ENCODE results near the gene KDM6A.
"Not testable (repeated sequence)": the region's sequence is repeated elsewhere in the genome, so short reads cannot be mapped to it uniquely, and the experiment has no call there.

Gene KDM6A

DNA sequence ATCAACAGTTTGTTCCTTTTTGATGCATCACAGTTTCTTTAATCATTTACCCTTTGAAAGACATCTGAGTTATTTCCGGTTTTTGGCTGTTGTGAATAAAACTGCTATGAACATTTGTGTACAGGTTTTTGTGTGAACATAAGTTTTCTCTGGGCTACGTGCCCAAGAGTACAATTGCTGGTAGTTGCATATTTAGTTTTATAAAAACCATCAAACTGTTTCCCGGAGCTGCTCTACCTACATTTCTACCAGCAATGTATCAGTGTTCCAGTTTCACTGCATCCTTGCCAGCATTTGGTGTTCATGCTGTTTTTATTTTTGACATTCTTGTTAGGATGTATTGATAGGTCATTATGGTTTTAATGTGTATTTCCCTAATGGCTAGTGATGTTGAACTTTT lies 17.3 kb downstream of the KDM6A start:
- DNase-seq: no peak

DNA sequence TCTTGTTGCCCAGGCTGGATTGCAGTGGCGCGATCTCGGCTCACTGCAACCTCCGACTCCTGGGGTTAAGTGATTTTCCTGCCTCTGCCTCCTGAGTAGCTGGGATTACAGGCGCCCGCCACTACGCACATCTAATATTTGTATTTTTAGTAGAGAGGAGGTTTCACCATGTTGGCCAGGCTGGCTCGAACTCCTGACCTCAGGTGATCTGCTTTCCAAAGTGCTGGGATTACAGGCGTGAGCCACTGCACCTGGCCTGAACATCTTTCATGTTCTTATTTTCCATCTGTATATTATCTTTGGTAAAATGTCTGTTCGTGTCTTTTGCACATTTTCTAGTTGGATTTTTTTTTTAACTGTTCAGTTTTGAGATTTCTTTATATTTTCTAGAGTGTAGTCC lies 17.7 kb downstream of the KDM6A start:
- not testable (repeated sequence) for DNase-seq

DNA sequence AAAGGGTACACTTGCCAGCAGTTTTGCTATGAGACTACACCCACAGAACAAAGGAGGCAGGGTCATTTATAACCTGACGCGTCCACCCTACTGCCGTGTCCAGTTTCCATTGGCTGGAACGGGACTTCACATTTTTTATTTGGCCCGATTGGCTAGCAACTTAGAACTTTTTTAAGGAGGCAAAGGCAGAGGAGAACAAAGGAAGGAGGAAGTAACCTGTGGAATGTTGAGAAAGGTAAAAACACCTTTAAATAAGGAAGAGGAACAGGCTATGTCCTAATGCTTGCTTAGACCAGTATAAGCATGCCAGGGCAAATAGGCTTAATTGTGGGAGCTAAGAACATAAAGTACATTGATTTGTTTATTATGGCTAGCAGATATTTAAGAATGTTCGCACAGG lies 18.7 kb downstream of the KDM6A start:
- DNase-seq: no peak

DNA sequence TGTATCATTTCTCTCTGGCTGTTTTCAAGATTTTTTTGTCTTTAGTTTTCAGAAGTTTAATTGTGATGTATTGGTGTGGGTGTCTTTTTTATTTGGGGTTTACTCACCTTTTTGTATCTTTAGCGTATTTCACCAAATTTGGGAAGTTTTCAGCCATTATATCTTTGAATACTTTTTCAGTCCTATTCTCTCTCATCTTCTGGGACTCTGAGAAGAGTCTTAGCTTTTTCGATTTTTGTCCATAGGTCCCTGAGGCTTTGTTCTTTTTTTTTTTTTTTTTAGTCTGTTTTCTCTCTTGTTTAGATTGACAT lies 23.8 kb downstream of the KDM6A start:
- DNase-seq: no peak

DNA sequence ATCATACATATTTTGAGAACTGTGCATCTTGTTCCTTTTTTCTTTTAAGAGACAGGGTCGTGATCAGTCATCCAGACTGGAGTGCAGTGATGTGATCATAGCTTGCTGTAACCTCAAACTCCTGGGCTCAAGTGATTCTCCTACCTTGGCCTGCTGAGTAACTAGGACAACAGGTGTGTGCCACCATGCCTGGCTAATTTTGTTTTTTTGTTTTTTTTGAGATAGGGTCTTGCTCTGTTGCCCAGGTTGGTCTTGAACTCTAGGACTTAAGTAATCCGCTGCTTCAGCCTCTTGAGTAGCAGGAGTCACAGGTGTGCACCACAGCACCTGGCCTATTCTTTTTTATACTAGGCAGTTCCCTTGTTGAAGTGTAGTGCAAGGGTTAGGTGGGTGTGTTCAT lies 24.6 kb downstream of the KDM6A start:
- no peak for DNase-seq

DNA sequence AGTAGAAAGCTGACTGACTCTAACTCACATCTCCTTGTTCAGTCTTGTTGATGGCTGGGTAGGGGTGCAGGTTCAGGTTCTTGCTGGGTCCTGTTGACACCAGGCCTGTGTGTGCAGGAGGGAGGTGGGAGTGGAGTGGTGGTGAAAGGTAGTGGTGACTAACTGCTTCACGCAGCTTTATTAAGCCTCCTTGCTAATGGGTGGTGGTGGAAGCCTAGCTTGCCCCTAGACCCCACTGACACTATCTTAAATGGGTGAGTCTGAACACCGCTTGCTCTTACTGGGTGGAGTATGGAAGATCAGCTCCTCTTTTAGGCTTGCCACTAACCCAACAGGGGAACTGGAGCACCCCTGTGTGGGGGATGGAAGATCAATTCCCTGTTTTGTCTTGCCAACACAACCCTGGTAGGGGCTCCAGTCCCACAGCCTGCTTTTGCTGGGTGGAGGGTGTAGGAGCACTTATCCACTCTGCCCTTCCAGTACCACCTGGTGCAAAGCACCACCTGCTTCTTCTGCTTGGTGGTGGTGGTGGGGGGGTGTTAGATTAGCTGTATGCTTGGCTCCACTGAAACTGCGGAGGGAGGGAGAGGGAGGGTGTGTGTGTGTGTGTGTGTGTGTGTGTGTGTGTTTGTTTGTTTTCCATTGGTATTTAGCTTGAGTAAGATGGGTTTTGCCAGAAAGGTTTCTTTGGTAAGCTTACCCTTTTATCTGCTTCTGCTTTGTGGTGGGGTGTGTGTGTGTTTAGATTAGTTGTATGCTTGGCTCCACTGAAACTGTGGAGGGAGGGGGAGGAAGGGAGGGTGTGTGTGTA lies 25.6 kb downstream of the KDM6A start:
- no peak for DNase-seq

DNA sequence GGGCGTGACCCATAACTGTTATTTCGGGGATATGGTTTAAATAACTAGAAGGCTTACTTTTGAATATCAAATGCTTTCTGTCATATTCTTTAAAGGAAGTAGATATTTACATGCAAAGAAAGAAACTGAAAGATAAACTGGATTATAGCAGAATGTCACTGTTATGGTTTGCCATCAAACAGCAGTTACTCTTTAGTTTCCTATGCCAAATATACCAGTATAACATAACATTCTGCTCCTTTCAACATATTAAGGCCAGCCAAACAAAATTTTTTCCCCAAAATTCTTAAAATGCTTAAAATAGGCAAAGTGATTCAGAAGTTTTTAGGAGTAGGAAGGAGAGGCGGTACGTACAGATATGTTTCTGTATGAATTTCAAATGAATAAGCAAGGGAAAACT lies 27.0 kb downstream of the KDM6A start:
- no peak for DNase-seq

DNA sequence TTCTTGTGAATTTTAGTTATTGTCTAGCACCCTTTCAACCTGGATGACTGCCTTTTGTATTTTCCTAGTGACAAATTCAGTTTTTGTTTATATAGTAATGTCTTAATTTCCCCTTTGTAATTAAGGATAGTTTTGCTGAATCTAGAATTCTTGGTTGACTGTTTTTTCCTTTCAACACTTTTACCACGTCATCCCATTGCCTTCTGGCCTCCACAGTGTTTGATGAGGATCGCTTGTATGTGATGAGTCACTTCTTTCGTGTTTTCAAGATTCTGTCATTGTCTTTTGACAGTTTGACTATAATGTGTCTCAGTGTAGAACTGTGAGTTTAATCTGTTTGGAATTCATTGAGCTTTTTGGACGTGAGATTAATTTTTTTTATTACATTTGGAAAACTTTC lies 30.1 kb downstream of the KDM6A start:
- DNase-seq: no peak

DNA sequence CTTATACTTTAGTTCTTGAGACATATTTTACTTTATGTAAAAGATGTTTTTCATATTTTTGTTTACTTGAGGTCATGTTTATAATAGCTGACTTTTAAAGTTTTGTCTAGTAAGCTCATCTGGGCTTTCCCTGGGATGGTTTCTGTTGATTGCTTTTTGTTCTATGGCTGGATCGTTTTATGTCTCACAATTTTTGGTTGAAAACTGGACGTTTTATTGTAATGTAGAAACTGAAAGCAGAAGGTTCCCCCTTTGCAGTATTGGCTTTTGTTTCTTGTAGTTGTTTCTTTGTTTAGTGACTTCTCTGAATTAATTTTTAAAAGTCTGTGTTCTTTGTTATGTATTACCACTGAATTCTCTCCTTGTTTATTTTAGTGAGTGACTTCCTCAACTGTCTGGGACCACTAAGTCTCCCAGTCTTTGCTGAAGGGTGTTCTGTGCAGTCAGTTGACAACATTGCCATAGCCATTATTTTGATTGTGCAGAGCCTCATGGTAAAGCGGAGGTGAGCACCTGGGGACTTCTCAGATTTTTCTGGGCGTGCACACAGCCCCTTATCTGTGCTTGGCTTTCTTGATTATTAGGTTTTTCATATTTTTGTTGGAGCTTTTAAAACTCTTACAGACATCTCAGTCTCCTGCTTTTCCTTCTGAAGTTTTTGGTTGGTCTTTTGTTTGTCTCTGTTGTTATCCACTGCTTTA lies 31.0 kb downstream of the KDM6A start:
- no peak for DNase-seq

DNA sequence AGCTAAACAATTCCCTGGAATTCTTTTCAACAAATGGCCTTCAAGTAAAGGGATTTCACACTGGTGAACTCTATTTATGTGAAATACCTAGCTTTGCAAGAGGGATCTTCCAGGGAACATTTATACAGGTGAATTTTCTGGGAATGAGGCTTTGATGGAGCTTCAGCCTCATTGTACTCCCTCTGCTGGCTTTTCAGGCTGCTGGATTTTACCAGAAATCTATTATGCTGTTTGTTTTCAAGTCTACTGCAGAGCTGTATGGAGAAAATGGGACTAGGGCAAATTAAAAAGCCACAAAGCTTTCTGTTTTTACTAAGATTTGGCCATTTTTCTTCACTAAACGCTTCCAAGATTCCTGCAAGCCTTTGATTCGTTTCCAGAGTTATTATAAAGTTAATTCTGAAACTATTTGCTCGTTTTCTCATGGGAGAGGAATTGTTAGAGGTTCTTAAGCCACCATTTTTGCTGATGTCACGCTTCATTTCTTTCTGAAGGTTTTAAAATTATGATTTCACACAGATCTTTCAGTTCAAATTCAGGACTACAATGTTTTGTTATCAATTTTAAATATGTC lies 31.6 kb downstream of the KDM6A start:
- no peak for DNase-seq

DNA sequence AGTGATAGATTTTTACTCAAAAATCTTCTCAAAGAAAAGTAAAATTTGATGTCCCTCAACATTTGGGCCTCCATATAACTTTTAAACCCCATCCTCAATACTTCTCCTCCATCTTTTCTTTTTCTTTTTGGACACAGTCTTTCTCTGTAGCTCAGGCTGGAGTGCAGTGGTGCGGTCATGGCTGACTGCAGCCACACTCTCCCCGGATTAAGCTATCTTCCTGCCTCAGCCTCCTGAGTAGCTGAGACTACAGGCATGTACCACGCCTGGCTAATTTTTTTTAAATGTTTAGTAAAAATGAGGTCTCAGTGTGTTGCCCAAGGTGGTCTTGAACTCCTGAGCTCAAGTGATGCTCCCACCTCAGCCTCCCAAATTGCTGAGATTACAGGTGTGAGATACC lies 33.1 kb downstream of the KDM6A start:
- no peak for DNase-seq

DNA sequence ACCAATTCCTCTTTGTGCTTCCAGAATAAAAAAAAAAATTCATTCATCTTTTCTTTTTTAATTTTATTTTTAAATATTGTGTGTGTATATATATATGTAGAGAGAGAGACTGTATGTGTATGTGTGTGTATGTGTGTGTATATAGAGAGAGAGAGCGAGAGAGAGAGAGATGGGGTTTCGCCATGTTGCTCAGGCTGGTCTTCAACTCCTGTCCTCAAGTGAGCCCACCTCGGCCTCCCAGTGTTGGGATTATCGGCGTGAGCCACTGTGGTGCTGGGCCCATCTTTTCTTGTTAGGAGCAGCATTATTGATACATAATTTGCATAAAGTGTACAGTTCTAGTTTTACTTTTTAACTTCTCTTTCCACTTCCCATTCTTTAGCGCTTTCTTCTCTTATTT lies 33.6 kb downstream of the KDM6A start:
- DNase-seq: no peak

DNA sequence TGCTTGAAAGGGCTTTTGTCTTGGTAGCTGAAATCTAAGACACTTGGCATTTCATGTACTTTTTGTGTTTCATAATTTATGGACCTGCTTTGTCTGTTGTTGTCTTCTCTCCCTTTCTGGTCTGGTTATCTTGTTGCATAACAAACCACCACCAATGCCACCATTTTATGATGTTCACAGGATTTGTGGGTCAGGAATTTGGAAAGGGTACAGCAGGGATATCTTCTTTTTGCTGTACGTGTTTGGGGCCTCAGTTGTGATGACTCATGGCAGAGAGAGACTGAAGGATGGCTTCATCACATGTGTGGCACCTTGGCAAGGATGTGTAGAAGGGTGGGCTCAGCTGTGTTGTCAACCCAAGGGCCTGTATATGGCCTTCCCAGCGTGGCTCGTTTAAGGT lies 35.2 kb downstream of the KDM6A start:
- DNase-seq: no peak

DNA sequence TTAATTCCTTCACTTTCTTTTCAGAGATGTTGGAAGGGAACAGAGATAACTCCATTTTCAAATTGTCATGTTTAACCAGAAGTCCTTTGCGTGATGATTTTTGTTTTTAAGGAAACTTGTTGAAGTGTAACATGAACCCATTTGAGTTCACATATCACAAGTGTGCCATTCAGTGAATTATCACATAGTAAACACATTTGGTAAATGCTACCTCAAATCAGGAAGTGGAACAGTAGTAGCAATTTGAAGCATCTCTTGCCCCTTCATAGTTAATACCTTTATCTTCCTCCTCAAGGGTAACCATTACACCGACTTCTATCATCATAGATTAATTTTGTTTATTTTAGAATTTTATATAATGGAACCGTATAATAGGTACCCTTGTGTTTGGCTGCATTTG lies 35.8 kb downstream of the KDM6A start:
- no peak for DNase-seq

DNA sequence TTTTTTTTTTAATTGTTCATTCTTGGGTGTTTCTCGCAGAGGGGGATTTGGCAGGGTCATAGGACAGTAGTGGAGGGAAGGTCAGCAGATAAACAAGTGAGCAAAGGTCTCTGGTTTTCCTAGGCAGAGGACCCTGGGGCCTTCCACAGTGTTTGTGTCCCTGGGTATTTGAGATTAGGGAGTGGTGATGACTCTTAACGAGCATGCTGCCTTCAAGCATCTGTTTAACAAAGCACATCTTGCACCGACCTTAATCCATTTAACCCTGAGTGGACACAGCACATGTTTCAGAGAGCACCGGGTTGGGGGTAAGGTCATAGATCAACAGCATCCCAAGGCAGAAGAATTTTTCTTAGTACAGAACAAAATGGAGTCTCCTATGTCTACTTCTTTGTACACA lies 37.5 kb downstream of the KDM6A start:
- not testable (repeated sequence) for DNase-seq

DNA sequence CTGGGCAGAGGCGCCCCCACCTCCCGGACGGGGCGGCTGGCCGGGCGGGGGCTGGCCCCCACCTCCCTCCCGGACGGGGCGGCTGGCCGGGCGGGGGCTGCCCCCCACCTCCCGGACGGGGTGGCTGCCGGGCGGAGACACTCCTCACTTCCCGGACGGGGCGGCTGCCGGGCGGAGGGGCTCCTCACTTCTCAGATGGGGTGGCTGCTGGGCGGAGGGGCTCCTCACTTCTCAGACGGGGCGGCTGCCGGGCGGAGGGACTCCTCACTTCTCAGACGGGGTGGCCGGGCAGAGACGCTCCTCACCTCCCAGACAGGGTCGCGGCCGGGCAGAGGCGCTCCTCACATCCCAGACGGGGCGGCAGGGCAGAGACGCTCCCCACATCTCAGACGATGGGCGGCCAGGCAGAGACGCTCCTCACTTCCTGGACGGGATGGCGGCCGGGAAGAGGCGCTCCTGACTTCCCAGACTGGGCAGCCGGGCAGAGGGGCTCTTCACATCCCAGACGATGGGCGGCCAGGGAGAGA lies 38.1 kb downstream of the KDM6A start:
- DNase-seq: not testable (repeated sequence)

DNA sequence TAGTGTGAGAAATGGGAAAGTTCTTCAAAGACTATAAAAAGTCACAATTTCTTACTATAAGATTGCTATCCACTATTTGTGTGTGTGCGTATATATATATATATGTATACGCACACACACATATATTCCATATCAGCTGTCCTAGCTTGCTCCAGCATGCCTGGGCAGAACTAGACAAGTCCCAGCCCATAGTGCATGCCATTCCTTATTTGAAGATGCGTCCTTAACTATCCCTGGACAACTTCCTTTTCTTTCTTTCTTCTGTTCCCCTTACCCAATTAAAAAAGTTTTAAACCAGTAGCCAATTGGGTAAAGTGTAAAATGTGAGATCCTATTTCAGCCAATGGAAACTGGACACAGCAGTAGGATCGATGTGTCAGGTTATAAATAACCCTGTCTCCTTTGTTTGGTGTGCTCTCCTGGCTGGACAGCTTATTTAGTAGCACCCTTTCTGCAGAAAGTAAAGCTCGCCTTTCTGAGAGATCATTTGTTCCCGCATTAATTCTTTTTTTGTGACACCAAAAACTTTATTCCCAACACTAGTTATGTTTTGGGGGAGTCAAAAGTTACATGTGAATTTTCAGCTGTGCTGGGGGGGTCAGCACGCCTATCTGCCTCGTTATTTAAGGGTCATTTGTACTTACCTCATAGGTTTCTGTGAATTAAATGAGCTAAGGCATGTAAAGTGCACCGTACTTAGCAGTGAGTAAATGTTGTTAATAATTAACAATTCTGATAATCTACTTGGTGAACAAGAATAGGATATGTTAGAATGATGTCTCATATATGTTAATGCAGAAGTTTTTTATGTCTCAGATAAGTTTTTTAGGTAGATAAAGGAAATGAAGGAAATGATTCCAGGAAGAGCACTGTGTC lies 40.9 kb downstream of the KDM6A start:
- no peak for DNase-seq

DNA sequence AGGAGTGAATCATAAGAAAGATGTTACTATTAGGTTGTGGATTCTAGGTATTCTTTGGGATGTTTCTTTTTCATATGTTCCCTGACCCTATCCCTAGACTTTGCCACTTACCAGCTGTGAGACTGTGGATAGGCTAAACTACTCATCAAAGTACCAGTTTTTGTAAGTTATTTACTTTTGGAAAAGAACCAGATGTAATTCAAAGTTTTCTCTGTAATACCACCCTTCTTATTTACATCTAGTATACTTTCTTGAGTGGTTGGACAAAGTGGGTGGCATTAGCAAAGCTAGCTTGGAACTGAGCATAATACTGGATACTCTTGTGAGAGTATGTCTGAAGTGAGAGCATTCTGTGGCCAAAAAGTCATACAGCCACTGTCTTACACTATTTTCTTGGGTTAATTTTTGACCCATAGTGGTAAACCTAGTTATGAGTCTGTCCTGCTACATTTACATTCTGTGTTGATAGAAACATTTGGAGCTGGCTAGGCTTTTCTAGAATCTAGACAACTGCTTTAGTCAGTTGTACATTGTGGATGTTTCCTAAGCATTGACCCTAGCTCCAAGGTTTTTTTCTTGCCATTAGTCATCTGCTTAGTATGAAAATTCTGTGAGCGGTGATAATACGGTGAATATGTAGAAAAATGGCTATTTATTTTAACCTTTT lies 41.7 kb downstream of the KDM6A start:
- no peak for DNase-seq

DNA sequence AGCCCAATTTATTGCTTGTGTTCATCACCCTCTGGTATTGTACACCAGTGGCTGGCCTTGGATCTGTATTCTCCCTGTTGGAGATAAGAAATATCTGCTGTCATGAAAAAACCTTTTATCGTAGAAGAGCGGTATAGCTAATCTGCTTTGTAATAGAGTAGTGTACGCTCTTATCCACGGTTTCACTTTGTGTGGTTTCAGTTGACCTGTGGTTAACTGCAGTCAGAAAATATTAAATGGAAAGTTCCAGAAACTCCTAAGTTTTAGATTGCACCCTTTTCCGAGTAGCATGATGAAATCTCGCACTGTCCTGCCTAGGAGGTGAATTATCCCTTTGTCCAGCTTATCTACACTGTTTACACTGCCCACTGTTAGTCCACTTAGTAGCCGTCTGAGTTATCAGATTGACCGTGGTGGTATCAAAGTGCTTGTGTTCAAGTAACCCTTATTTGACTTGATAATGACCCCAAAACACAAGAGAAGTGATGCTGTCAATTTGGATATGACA lies 42.4 kb downstream of the KDM6A start:
- no peak for DNase-seq

DNA sequence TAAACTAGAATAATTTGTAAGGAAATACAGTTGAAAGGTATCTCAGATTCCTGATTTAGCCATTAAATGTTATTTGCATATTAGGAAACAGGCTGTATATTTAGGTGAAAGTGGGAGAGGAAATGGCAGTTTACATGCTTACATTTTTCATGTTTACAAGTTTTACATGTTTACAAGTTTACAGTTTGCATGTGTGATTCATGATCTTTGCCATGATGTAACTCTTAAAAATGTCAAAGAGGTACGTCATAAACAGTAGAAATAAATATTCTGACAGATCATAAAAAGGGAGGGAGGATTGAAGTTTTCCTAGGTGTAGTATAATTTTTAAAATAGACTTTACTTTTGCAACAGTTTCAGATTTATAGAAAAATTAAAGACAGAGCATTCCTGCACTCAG lies 45.7 kb downstream of the KDM6A start:
- DNase-seq: no peak

DNA sequence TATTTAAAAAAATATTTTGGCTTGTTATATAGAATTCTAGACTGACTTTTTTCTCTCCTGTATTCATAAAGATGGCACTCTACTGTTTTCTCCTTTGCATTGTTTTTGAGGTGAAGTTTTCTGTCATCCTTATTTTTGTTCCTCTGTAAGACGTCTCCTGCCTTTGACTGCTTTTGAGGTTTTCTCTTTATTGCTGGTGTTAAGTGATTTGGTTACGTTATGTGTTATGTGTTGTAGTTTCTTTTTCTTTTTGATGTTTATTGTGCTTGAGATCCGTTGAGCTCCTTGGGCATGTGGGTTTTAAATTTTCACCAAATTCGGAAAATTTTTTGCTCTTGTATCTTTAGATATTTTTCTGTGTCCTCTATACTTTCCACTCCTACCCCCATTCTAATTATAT lies 50.0 kb downstream of the KDM6A start:
- DNase-seq: no peak

DNA sequence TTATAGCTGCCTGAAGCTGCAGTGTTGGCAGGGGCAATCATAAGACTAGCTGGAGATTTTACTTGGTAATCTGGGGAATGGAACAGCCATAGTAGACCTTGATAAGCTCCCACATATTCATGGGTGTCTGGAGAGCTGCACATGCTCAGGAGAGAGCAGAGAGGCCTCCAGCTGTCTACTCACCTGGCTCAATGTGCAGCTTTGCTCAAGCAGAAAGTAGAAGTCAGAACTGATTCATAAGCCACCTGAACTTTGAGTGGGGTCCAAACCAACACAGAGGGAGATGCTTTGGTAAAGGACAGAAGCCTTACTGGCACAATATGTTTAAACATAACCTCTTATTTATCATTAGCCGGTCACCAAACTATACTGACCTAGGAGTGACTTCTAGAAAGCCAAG lies 54.4 kb downstream of the KDM6A start:
- DNase-seq: no peak

Data from GF-D8 (cell line).